ENCODE results near the gene ZNF579.

ZNF579 gene

GRCh38 chr19:55543567-55543966 lies 37.1 kb downstream of the ZNF579 start:
- no peaks in the 10 kb centered on the region for H3K27me3 ChIP-seq (replicated peaks)
- no peak overlapping the region for H3K27ac ChIP-seq
- no peak for DNase-seq
- TF ChIP-seq CTCF (IDR thresholded peaks at IDR 0.05; ENCODE audit: low read depth, low read length, missing control alignments): no peak
- no peak overlapping the region for H3K4me3 ChIP-seq (ENCODE audit: low read depth, low read length)
- in situ Hi-C loops (cut with HindIII; ENCODE audit: low pct_ligation_motif_present, low sequenced_read_pairs): no loop called here
- no peaks in the 10 kb centered on the region for H3K36me3 ChIP-seq (replicated peaks)

DNA sequence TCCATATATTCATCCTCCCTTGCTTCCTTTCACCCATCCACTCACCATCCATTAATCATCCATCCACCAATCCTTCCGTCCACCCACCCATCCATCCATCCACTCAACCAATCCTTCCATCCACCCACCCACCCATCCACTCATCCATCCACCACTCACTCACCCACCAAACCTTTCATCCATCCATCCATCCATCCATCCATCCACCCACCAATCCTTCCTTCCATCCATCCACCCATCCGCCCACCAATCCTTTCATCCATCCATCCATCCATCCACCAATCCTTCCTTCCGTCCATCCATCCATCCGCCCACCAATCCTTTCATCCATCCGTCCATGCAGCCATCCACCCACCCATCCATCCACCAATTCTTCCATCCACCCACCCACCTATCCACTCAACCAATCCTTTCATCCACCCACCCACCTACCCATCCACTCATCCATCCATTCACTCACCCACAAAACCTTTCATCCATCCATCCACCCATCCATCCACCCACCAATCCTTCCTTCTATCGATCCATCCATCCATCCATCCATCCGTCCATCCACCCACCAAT lies 38.3 kb downstream of the ZNF579 start:
- no peak overlapping the region for H3K4me3 ChIP-seq (ENCODE audit: low read depth, low read length)
- TF ChIP-seq CTCF (IDR thresholded peaks at IDR 0.05; ENCODE audit: low read depth, low read length, missing control alignments): no peak
- H3K27me3 ChIP-seq (replicated peaks): no peaks in the 10 kb centered on the region
- H3K27ac ChIP-seq: no peak overlapping the region
- in situ Hi-C loops (cut with HindIII; ENCODE audit: low pct_ligation_motif_present, low sequenced_read_pairs): no loop called here
- no peaks in the 10 kb centered on the region for H3K36me3 ChIP-seq (replicated peaks)
- DNase-seq: no peak

- in situ Hi-C loops (cut with HindIII; ENCODE audit: low pct_ligation_motif_present, low sequenced_read_pairs): no loop called here
- Histone ChIP-seq H3K27ac (no peak overlapping the region), H3K36me3 (replicated peaks) (no peaks in the 10 kb centered on the region), H3K4me3 (ENCODE audit: low read depth, low read length) (no peak overlapping the region), H3K27me3 (replicated peaks) (no peaks in the 10 kb centered on the region)
- no peak for DNase-seq
- no peak for TF ChIP-seq CTCF (IDR thresholded peaks at IDR 0.05; ENCODE audit: low read depth, low read length, missing control alignments)
Observed at GRCh38 chr19:55541091-55541490, 39.6 kb downstream of the ZNF579 start.

- in situ Hi-C loops (cut with HindIII; ENCODE audit: low pct_ligation_motif_present, low sequenced_read_pairs): no loop called here
- Histone ChIP-seq H3K36me3 (replicated peaks) (no peaks in the 10 kb centered on the region), H3K4me3 (ENCODE audit: low read depth, low read length) (no peak overlapping the region), H3K27ac (no peak overlapping the region), H3K27me3 (replicated peaks) (no peaks in the 10 kb centered on the region)
- no peak for DNase-seq
- TF ChIP-seq CTCF (IDR thresholded peaks at IDR 0.05; ENCODE audit: low read depth, low read length, missing control alignments): no peak
Observed at GRCh38 chr19:55540619-55541018, 40.0 kb downstream of the ZNF579 start.

GRCh38 chr19:55539090-55539984 lies 41.3 kb downstream of the ZNF579 start:
- no peak for TF ChIP-seq CTCF (IDR thresholded peaks at IDR 0.05; ENCODE audit: low read depth, low read length, missing control alignments)
- no peaks in the 10 kb centered on the region for H3K36me3 ChIP-seq (replicated peaks)
- H3K27ac ChIP-seq: no peak overlapping the region
- H3K27me3 ChIP-seq (replicated peaks): no peaks in the 10 kb centered on the region
- no peak for DNase-seq
- H3K4me3 ChIP-seq (ENCODE audit: low read depth, low read length): no peak overlapping the region
- in situ Hi-C loops (cut with HindIII; ENCODE audit: low pct_ligation_motif_present, low sequenced_read_pairs): no loop called here

Measured in brain microvascular endothelial cell (primary cell).